ENCODE data around the gene ADAMTS2. TPM values are rescaled to one million over a fixed set of nuclear protein-coding genes. Genes with fewer than 3 reads are reported as not detected.
A peak's percentile ranks its signal among the peaks of the same experiment; 100 is the strongest.

ADAMTS2 gene
- total and polyA plus RNA-seq, 11 donors, result 1.1 to 23.0 (median 5.5) TPM

GRCh38 chr5:179166171-179166885, 178.9 kb downstream of the ADAMTS2 start:
- DNase-seq, result peak in 2 of 5 donors; percentile 20 to 66
- intact Hi-C loops (cut with DNase I), result loop anchor here in 9 of 10 donors (2.0 to 10.0 kb wide), 9 partner anchors 101 to 328 kb away; partner anchors contain the start of gene ADAMTS2 (in 6 of the 9)
- ATAC-seq, result no peak
- Histone ChIP-seq H3K27me3 (peaks cover 0 to 17% (median 4%) of the 10 kb centered on the region in 9 donors), H3K9me3 (peaks cover 0 to 8% (median 0%) of the 10 kb centered on the region in 12 donors), H3K27ac (no peak overlapping the region), H3K4me3 (peak overlapping the region in 2 of 12 donors; percentile 42 to 51), H3K36me3 (no peaks in the 10 kb centered on the region), H3K4me1 (peaks cover 0 to 13% (median 7%) of the 10 kb centered on the region in 12 donors)
- no peak for TF ChIP-seq POLR2A (IDR thresholded peaks at IDR 0.05)
- no peak for TF ChIP-seq CTCF (IDR thresholded peaks at IDR 0.05)
- WGBS, 4 donors, result 77 to 88% (median 81%) methylated on average over 6 to 22 of the region's 22 CpGs

GRCh38 chr5:179165421-179166170, 179.7 kb downstream of the ADAMTS2 start:
- intact Hi-C loops (cut with DNase I), result loop anchor here in 9 of 10 donors (2.0 to 10.0 kb wide), 9 partner anchors 102 to 329 kb away; partner anchors contain the start of gene ADAMTS2 (in 6 of the 9)
- WGBS, 4 donors, result 85 to 91% (median 87%) methylated on average over 6 to 15 of the region's 15 CpGs
- H3K36me3 ChIP-seq, result no peaks in the 10 kb centered on the region
- peaks cover 0 to 8% (median 0%) of the 10 kb centered on the region in 12 donors for H3K9me3 ChIP-seq
- H3K4me3 ChIP-seq, result no peak overlapping the region
- peaks cover 0 to 13% (median 7%) of the 10 kb centered on the region in 12 donors for H3K4me1 ChIP-seq
- no peak overlapping the region for H3K27ac ChIP-seq
- TF ChIP-seq POLR2A (IDR thresholded peaks at IDR 0.05) (no peak), CTCF (IDR thresholded peaks at IDR 0.05) (no peak)
- ATAC-seq (no peak), DNase-seq (peak in 1 of 5 donors; percentile 18)
- peaks cover 0 to 17% (median 4%) of the 10 kb centered on the region in 9 donors for H3K27me3 ChIP-seq

GRCh38 chr5:179164331-179165311, 180.6 kb downstream of the ADAMTS2 start:
- DNase-seq, result peak in 2 of 5 donors; percentile 19 to 53
- Histone ChIP-seq H3K4me3 (no peak overlapping the region), H3K9me3 (peaks cover 0 to 8% (median 0%) of the 10 kb centered on the region in 12 donors), H3K36me3 (no peaks in the 10 kb centered on the region), H3K27ac (no peak overlapping the region), H3K4me1 (peaks cover 0 to 13% (median 7%) of the 10 kb centered on the region in 12 donors), H3K27me3 (peaks cover 0 to 17% (median 4%) of the 10 kb centered on the region in 9 donors)
- intact Hi-C loops (cut with DNase I), result loop anchor here in 9 of 10 donors (5.0 to 10.0 kb wide), 6 partner anchors 103 to 243 kb away; partner anchors contain the start of gene ADAMTS2 (in 6 of the 9)
- 85 to 93% (median 87%) methylated on average over 20 to 23 of the region's 23 CpGs for WGBS, 4 donors
- TF ChIP-seq POLR2A (IDR thresholded peaks at IDR 0.05), result no peak
- TF ChIP-seq CTCF (IDR thresholded peaks at IDR 0.05), result no peak
- no peak for ATAC-seq
